Stimulated activated CD8-positive, alpha-beta memory T cell treated with anti-CD3 and anti-CD28 coated beads, Interleukin-4, amount 100 ng/mL, for 1 hour (primary cell): ENCODE measurements around the gene DPP6.
"Not testable (repeated sequence)": the region's sequence is repeated elsewhere in the genome, so short reads cannot be mapped to it uniquely, and the experiment has no call there.

Experiments
- DNase-seq, 2 donors: peaks; one replicate each; pipeline ENCODE4 v3.0.0-alpha.2; 2020; ENCODE audit warnings: low read depth in 2 of 2, low spot score in 1 of 2

DPP6 gene

DNA sequence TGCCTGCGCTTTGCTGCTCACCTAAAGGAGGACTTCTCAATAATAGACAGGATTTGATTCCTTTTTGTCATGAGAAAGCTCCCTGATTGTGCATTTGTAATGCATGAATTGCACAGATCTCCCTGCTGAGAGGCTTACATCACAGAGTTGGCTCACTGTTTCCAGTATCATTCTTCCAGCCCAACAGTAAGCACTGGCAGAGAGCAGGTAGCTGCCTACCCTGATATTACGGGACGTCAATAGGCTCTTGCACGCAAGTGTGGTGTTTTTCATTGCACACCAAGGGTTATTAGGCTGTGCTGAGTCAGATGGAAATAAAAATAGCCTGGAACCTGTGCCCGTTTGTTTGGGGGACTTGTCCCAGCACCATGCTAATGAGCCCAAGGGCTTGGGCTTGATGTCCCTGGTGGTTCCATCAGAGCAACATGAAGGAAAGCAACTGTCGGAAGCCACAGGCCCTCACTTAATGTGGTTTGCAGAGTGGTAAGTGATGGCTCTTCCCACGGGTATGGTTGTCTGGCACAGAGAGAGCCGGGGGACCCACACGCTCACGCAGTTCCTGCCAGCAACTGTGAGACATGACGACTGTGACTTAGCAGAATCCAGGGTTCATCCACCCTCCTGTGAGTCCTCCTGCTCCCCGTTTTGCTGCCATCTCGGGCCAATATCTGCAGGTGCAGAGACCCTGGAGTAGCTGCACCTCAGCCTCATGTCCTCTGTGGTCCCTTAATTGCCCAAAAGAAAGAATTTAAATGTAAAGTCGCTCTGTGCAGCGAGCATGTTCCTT lies 20.4 kb downstream of the DPP6 start:
- DNase-seq: not testable (repeated sequence)

DNA sequence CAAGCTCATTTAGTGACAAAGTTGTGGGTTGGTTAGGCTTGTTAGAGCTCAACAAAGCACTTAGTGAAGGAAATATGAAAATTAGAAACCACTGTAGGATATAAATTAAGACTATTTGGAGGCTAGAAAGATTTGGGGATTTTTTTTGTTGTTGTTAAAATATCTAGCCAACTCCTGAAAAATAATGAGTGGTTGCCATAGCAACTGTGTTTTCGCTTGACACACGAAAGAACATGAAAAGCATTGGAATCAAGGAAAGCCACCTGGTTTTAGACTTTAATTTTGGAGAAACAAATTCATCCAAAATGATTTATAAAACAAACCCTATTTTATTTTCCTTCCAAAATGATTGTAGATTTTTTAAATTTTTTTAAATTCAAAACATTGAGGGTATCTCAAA lies 26.3 kb downstream of the DPP6 start:
- not testable (repeated sequence) for DNase-seq

GRCh38 chr7:154080249-154080648 lies 28.1 kb downstream of the DPP6 start:
- DNase-seq: not testable (repeated sequence)

- DNase-seq: not testable (repeated sequence)
Observed at GRCh38 chr7:154087037-154087725, 35.0 kb downstream of the DPP6 start.

- DNase-seq: not testable (repeated sequence)
Observed at GRCh38 chr7:154092093-154092492, 39.9 kb downstream of the DPP6 start.

GRCh38 chr7:154095201-154095600 lies 43.0 kb downstream of the DPP6 start:
- DNase-seq: not testable (repeated sequence)

GRCh38 chr7:154105063-154105462 lies 52.9 kb downstream of the DPP6 start:
- DNase-seq: not testable (repeated sequence)

GRCh38 chr7:154109615-154110014 lies 57.4 kb downstream of the DPP6 start:
- not testable (repeated sequence) for DNase-seq

GRCh38 chr7:154113732-154114351 lies 61.6 kb downstream of the DPP6 start:
- DNase-seq: not testable (repeated sequence)

DNA sequence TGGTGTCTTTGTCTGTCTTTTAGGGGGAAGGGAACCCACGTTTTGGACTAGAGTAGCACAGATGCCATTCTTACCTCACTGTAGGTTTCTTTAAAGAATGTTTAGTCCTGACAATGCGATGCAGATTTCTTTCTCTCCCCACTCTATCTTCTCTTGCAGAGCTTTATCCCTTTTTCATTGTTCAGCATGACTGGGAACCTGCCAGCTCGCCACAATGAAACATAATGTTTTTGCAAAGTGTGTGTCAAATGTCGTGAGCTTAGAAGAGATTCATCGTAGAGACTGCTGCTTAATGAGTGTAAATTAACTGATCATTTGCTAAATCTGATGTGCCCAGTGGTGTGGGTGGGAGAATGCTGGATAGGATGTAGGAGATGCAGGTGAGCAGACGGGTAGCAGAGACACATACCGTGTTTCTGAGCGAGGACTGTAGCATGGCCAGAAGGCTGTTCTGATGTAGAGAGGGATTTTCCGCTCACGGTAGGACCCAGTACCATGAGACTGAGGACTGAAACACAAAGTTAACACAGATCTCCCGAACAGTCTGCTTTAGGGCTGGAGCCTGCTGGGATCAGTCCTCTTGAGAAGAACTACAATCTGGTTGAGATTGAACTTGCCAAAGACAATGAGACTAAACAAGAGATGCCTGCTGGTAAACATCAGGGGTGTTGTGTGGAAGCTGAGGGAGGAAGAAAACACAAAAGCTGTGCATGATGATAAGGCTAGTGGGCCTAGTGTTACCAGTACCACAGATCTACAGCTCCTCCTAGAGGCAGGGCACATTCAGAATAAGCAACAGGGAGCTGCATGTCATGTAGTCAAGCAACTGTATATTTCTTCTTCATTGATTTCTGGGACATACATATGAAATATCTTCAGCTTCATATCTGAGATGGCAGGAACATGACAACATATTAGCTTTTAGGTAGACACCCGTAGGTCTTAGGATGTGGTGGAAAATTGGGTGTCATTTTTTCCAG lies 65.5 kb downstream of the DPP6 start:
- not testable (repeated sequence) for DNase-seq

GRCh38 chr7:154120825-154121224 lies 68.6 kb downstream of the DPP6 start:
- DNase-seq: not testable (repeated sequence)

GRCh38 chr7:154122720-154123119 lies 70.5 kb downstream of the DPP6 start:
- not testable (repeated sequence) for DNase-seq

GRCh38 chr7:154123397-154123796 lies 71.2 kb downstream of the DPP6 start:
- DNase-seq: not testable (repeated sequence)

DNA sequence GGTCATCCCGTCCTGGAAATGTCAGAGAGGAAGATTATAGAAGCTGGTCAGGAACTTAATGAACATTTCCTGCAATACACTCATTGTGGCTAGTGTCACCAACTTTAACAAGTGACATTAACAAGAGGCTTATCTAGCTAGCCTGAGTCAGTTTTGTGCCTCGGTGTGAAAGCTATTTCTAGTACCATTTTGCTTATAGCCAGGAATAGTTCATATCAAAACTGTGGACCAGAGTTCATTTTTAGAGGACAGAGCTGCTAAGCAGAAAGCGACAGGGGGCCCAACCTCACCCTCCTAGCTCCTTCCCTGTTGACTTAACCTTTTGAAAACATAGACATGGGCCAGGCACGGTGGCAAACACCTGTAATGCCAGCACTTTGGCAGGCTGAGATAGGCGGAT lies 76.9 kb downstream of the DPP6 start:
- not testable (repeated sequence) for DNase-seq

- not testable (repeated sequence) for DNase-seq
Observed at GRCh38 chr7:154132617-154133016, 80.4 kb downstream of the DPP6 start.

DNA sequence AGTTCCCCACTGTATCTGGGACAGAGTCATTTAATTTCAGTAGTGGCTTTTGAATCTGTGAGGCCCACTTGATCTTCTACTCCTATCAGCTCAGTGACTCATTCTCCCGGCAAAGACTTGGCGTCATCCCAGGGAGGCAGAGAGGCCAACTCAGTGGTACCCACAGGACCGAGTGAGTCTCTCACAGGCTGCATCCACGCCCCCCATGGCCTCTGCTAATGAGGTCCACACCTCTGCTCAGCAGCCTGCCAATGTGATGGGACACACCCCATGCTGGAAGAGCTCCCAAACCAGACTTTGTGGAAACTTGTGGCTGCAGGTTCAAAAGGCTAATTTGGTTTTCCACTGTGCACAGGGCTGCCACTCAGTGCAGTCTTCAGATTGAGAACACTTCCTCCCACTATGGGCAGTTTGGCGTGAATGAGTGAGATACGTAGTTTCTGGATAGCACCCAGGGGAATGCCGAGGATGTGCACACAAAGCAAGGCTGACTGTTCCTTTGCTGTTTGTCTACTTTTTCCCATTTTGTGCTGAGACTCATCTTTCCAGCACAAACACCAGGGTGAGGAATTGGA lies 81.6 kb downstream of the DPP6 start:
- not testable (repeated sequence) for DNase-seq

DNA sequence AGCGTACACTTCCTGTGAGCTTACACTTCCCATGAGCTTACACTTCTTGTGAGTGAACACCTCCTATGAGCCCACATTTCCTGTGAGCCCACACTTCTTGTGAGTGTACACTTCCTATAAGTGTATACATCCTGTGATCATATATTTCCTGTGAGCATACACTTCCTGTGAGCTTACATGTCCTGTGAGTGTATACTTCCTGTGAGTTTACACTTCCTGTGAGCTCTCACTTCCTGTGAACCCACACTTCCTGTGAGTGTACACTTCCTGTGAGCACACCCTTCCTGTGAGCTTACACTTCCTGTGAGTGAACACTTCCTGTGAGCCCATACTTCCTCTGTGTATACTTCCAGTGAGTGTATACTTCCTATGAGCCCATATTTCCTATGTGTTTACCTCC lies 82.5 kb downstream of the DPP6 start:
- DNase-seq: not testable (repeated sequence)

DNA sequence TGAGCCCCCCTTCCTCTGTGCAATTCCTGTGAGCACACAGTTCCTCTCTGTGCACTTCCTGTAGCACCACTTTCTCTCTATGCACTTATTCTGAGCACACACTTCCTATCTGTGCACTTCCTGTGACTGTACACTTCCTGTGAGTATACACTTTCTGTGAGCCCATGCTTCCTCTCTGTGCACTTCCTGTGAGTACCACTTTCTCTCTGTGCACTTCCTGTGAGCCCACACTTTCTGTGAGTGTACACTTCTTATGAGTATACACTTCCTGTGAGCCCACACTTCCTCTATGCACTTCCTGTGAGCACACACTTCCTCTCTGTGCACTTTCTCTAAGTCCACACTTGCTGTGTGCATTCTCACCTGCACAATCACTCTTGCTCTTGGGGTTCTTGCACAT lies 83.4 kb downstream of the DPP6 start:
- not testable (repeated sequence) for DNase-seq

- not testable (repeated sequence) for DNase-seq
Observed at GRCh38 chr7:154145922-154146706, 93.9 kb downstream of the DPP6 start.

GRCh38 chr7:154146707-154147038 lies 94.5 kb downstream of the DPP6 start:
- DNase-seq: not testable (repeated sequence)
